Measurements from ENCODE around the gene STX12. TPM values are rescaled to one million over a fixed set of nuclear protein-coding genes. Genes with fewer than 3 reads are reported as not detected.
"Not testable (repeated sequence)": the region's sequence is repeated elsewhere in the genome, so short reads cannot be mapped to it uniquely, and the experiment has no call there.

The STX12 gene
- total RNA-seq, 1 experiment from 2014 or later, result 16.3 TPM

DNA sequence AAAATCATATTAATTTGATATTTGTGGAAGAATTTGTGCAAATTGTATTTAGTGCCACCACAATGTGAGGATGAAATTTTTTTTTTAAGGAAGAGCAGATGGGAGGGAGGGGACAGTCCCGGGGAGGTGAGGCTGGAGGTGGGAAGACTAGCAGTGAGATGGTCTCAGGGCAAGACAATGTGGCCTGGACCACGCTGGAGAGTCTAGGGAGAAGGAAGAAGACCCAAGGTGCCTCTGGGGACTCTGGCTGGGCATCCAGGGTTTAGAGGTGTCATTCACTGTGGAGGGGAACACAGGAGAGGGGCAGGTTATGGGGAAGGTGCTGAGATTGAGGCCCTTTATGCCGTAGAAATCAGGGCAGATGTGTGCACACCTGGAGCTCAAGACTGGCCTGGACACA is 89.0 kb downstream of the STX12 start:
- Histone ChIP-seq H3K36me3 (replicated peaks; ENCODE audit: control insufficient read depth, insufficient read depth, low read length) (no peaks in the 10 kb centered on the region), H3K27me3 (ENCODE audit: control insufficient read depth, insufficient read depth, low read length) (no peaks in the 10 kb centered on the region), H3K4me3 (ENCODE audit: insufficient read depth, low read depth, low read length) (no peak overlapping the region)
- no peak for DNase-seq

DNA sequence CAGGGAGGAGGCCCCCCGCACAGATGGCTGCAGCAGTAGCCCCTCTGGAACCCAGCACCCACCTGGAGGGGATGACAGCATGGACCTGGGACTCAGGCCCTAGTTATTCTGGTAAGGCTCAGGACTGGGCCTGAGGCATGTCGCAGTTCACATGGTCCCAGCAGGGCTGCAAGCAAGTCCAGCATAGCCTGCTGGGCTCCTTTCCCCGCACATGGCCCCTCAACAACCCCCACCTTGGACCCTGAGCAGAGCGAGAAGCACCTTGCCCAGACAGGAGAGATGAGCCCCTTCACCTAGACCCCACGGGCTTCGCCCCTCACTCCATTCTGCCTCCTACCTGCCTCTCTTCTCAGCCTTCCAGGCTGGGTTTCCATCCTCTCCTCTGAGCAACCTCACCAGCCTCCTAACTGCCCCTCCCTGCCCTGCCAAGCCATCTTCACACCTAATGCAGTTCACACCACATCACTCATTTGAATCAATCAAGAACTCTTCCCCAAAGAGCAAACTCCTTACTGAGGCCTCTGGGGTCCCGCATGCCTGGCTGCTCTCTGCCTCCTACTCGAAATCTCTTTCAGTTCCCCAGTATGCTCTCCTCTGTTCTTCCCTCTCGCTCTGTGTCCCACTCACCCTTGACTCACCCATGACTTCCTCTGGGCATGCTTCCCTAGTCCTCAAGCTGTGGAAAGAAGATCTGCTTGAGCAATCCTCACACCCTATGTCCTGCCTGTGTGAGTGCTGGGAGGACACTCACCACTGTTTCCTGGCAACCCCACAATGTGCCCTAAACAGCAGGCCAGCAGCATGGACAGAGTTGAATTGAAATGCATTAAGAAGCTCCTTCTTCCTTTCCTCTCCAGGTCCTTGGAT is 89.9 kb downstream of the STX12 start:
- no peaks in the 10 kb centered on the region for H3K36me3 ChIP-seq (replicated peaks; ENCODE audit: control insufficient read depth, insufficient read depth, low read length)
- H3K27me3 ChIP-seq (ENCODE audit: control insufficient read depth, insufficient read depth, low read length), result no peaks in the 10 kb centered on the region
- no peak for DNase-seq
- no peak overlapping the region for H3K4me3 ChIP-seq (ENCODE audit: insufficient read depth, low read depth, low read length)

DNA sequence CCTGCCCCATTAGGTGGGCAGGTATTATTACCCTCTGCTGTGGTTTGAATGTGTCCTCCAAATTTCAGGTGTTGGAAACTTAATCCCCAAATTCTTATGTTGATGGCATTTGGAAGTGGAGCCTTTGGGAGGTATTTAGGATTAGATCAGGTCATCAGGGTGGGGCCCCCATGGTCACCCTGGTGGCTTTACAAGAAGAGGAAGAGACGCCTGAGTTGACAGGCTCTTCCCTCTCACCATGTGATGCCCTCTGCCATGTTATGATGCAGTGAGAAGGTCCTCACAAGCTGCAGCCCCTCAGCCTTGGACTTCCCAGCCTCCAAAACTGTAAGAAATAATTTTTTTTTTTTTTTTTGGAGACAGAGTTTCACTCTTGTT is 90.5 kb downstream of the STX12 start:
- no peak for DNase-seq
- no peaks in the 10 kb centered on the region for H3K36me3 ChIP-seq (replicated peaks; ENCODE audit: control insufficient read depth, insufficient read depth, low read length)
- no peaks in the 10 kb centered on the region for H3K27me3 ChIP-seq (ENCODE audit: control insufficient read depth, insufficient read depth, low read length)
- no peak overlapping the region for H3K4me3 ChIP-seq (ENCODE audit: insufficient read depth, low read depth, low read length)

DNA sequence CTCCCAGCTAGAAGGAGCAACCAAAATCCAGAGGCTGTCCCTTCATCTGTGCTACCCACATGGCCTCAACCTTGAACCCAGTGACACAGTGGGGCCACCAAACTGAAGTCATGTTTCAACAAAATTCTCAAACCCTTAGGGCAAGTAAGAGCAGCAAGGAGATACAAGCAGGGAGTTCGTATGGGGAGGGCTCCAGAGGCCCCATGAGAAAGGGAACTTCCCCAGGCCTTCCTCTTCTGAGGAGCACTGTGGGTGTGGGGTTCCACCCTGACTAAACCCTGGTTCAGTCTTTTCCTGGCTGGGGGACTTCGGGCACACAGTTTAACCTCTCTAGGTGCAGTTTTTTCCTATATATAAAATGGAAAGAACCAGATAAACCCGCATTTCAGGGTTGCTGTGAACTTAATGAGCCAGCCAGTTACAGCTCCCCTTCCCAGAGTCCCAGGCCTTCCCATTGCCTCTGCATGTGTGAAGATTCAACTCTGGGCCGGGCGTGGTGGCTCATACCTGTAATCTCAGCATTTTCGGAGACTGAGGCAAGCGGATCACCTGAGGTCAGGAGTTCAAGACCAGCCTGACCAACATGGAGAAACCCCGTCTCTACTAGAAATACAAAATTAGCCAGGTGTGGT is 91.4 kb downstream of the STX12 start:
- Histone ChIP-seq H3K36me3 (replicated peaks; ENCODE audit: control insufficient read depth, insufficient read depth, low read length) (no peaks in the 10 kb centered on the region), H3K4me3 (ENCODE audit: insufficient read depth, low read depth, low read length) (no peak overlapping the region), H3K27me3 (ENCODE audit: control insufficient read depth, insufficient read depth, low read length) (no peaks in the 10 kb centered on the region)
- no peak for DNase-seq

DNA sequence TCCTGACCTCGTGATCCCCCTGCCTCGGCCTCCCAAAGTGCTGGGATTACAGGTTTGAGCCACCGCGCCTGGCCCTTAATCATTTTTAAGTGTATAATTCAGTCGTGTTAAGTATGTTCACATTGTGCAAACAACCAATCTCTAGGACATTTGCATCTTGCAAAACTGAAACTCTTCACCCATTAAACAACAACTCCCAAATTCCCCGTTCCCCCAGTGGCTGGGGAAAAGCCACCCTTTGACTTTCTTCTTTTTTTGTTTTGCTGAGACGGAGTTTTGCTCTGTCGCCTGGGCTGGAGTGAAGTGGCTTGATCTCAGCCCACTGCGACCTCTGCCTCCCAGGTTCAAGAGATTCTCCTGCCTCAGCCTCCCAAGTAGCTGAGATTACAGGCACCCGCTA is 92.8 kb downstream of the STX12 start:
- no peaks in the 10 kb centered on the region for H3K27me3 ChIP-seq (ENCODE audit: control insufficient read depth, insufficient read depth, low read length)
- no peak for DNase-seq
- no peaks in the 10 kb centered on the region for H3K36me3 ChIP-seq (replicated peaks; ENCODE audit: control insufficient read depth, insufficient read depth, low read length)
- no peak overlapping the region for H3K4me3 ChIP-seq (ENCODE audit: insufficient read depth, low read depth, low read length)

DNA sequence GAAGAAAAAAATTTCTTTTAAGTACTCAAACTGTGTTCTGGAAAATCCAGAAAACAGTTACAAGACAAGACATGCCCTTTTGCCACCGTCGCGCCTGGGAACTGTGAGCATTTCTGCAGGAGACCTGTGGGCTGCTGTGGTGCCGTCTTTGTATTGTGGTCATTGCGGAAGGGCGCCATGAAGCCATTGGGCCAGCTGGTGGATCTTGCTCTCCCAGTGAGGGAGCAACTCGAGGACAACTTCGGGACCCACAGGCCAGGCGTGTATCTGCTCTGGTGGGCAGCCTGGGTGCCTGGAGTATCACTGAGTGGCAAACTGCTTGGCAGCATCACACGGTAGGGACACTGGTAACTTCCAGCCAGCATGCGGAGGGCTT is 95.5 kb downstream of the STX12 start:
- no peak for DNase-seq
- peaks cover 12% of the 10 kb centered on the region; the same call in 1 of the 2 replicates for H3K27me3 ChIP-seq (ENCODE audit: control insufficient read depth, insufficient read depth, low read length)

DNA sequence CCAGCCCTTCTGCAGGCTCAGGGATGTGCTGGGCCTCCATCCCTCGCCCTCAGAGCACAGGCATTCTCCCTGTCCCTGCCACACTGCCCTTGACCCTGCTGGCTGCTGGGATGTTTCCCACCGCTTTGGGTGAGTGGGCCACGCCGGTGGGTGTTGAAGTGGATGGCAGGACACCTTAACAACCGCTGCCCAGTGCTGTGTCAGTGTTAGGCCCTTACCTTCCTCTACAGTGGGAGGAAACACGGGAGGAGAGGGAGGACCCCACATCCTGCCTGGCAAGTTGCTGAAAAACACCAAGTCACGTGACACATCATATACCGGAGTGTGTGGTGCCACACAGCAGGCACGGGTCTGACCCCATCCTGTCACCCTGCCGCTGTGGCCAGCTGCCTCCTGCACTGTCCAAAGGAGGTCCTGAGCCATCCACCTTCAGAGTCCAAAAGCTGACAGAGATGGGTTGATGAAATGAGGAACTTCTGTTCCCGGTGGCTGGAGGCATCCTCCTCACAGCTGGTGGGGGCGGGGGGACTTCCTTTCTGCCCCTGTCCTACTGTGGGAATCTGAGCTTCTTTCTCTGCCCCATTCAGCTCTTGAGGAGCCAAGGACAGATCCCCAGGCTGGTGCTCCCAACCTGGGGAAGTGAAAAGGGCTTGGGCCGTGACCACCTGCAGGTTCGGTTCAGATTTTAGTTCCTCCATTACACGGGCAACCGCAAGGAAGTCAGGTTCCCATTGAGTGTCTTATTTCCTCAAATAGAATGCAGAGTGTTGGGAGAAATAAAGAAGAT is 96.1 kb downstream of the STX12 start:
- Histone ChIP-seq H3K4me3 (ENCODE audit: insufficient read depth, low read depth, low read length) (no peak overlapping the region), H3K36me3 (replicated peaks; ENCODE audit: control insufficient read depth, insufficient read depth, low read length) (no peaks in the 10 kb centered on the region), H3K27me3 (ENCODE audit: control insufficient read depth, insufficient read depth, low read length) (peaks cover 12% of the 10 kb centered on the region; the same call in 1 of the 2 replicates)
- peak; percentile 64 for DNase-seq

More for the DNA sequence above, 95.5 kb downstream of the STX12 start:
- no peaks in the 10 kb centered on the region for H3K36me3 ChIP-seq (replicated peaks; ENCODE audit: control insufficient read depth, insufficient read depth, low read length)
- H3K4me3 ChIP-seq (ENCODE audit: insufficient read depth, low read depth, low read length), result no peak overlapping the region

DNA sequence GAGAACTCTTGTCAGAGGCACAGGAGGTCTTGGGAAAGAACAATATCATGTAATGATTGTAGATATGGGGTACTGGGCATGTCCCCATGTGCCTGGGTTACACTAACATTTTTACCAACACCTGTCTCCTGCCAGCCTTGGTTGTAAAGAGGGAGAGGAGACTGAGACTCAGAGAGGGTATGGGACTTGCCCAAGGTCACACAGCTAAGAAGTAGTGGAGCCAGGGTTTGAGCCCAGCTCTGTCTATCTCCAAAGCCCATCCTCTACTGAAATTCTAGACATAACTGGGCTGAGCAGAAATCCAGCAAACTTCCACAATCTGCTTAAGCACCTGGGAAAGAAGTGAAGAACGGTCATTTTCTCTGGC is 96.7 kb downstream of the STX12 start:
- peaks cover 12% of the 10 kb centered on the region; the same call in 1 of the 2 replicates for H3K27me3 ChIP-seq (ENCODE audit: control insufficient read depth, insufficient read depth, low read length)
- no peaks in the 10 kb centered on the region for H3K36me3 ChIP-seq (replicated peaks; ENCODE audit: control insufficient read depth, insufficient read depth, low read length)
- H3K4me3 ChIP-seq (ENCODE audit: insufficient read depth, low read depth, low read length), result no peak overlapping the region
- no peak for DNase-seq

DNA sequence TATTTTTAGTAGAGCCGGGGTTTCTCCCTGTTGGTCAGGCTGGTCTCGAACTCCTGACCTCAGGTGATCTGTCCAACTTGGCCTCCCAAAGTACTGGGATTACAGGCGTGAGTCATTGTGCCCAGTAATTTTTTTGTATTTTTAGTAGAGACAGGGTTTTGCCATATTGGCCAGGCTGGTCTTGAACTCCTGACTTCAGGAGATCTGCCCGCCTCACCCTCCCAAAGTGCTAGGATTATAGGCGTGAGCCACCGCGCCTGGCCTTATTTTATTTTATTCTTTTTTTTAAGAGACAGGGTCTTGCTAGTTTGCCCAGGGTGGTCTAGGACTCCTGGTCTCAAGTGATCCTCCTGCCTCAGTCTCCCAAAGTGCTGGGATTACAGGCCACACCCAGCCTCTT is 98.1 kb downstream of the STX12 start:
- not testable (repeated sequence) for DNase-seq

DNA sequence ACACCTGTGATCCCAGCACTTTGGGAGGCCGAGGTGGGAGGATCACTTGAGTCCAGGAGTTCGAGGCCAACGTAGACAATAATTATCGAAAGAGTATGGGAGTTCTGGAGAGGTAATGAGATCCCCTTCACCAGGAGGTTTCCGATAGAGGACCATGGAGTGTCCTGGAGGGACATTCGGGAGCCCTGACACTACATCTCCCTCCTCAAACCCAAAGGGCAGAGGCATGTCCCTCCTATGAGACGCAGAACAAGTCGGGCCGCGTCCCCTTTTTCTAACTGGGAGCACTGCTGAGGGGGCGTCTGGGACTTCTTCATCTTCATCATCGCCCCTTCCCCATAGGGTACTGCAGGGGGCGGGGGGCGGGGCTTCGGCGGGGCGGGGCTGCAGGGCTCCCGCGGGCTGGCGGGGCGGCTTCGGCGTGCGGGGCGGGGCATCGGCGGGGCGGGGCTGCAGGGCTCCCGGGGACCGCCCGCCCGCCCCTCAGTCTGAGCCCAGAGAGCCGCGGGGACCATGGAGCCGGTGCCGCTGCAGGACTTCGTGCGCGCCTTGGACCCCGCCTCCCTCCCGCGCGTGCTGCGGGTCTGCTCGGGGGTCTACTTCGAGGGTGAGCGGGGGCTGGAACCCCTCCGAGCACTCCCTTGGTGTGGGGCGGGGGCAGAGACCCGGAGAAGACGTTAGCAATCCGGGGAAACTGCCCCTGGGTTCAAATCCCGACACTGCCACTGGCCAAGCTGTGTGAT is 99.2 kb downstream of the STX12 start, which contains the start of gene THEMIS2:
THEMIS2 (plus strand) TSS at position 486 of the 743 bp plus-strand sequence; CDS start at position 514, 28 bp downstream.
- Histone ChIP-seq H3K4me3 (ENCODE audit: insufficient read depth, low read depth, low read length) (peak within 1 kb of the TSS; percentile 81), H3K36me3 (replicated peaks; ENCODE audit: control insufficient read depth, insufficient read depth, low read length) (no peaks in the 10 kb centered on the region; the same call in 1 of the 2 replicates), H3K27me3 (ENCODE audit: control insufficient read depth, insufficient read depth, low read length) (peaks cover 12% of the 10 kb centered on the region; the same call in 1 of the 2 replicates)
- DNase-seq, result peak; percentile 99

More for the DNA sequence above, 98.1 kb downstream of the STX12 start:
- peaks cover 12% of the 10 kb centered on the region; the same call in 1 of the 2 replicates for H3K27me3 ChIP-seq (ENCODE audit: control insufficient read depth, insufficient read depth, low read length)
- H3K36me3 ChIP-seq (replicated peaks; ENCODE audit: control insufficient read depth, insufficient read depth, low read length); H3K4me3 ChIP-seq (ENCODE audit: insufficient read depth, low read depth, low read length): not testable (repeated sequence)

DNA sequence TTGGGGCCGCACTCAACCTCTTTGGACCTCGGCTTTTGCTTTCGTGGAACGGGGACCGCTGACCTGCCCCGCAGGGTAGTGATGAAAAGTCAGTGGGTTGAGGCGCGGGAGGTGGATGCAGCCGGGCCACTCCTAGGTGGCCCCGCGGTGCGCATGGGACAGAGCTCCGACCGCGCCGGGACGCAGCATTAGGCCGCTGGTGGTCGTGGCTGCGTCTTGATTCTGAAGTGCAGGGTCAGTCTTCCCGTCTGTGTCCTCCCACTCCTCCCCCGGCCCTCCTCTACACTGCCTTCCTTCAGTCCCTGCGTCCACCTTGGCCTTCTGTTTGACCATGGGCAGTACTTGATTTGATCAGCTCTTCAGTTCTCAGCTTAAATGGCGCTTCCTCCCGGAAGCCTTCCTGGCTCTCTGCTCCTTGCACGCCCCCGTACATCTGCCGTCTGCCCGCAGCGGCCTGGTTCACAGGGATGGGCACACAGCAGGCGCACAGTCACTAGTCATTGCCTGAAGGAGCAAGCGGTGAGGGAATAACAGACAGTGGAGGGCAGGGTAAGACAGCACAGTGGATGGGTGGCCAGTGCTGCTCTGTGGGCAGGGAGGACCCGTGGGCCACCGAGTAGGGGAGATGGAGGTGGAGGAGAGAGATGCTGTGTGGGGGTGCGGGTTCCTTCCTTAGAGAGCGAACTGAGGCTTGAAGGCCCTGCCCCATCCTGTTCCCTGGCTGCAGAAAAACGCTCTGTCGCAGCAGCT is 100.0 kb downstream of the STX12 start:
- no peaks in the 10 kb centered on the region; the same call in 1 of the 2 replicates for H3K36me3 ChIP-seq (replicated peaks; ENCODE audit: control insufficient read depth, insufficient read depth, low read length)
- peak overlapping the region; percentile 81 for H3K4me3 ChIP-seq (ENCODE audit: insufficient read depth, low read depth, low read length)
- DNase-seq, result peak; percentile 74
- peaks cover 12% of the 10 kb centered on the region; the same call in 1 of the 2 replicates for H3K27me3 ChIP-seq (ENCODE audit: control insufficient read depth, insufficient read depth, low read length)

DNA sequence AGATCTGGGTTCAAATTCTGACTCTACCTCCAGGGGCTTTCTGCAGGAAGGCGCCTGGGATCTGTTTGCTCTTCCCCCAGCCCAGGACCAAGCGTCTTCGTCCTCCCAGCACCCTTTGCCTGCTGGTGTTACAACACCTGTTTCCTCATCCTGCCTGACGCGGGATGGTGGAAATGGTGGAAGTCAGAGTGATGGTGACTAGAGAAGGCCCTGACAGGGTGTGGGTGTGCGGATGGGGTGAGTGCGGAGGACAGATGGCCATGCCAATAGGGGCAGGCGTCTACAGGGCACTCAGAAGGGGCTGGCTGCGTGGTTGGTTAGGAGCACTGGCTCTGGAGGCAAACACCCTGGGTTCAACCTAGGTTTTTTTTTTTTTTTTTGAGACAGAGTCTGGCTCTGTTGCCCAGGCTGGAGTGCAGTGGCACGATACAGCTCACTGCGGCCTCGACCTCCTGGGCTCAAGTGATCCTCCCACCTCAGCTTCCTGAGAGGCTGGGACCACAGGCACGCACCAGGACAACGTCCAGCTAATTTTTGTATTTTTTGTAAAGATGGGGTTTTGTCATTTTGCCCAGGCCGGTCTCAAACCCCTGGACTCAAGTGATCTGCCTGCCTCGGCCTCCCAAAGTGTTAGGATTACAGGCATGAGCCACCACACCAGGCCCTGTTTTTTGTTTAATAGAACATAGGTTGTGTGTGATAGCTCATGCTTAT is 100.8 kb downstream of the STX12 start:
- no peak overlapping the region for H3K4me3 ChIP-seq (ENCODE audit: insufficient read depth, low read depth, low read length)
- no peaks in the 10 kb centered on the region; the same call in 1 of the 2 replicates for H3K36me3 ChIP-seq (replicated peaks; ENCODE audit: control insufficient read depth, insufficient read depth, low read length)
- peaks cover 12% of the 10 kb centered on the region; the same call in 1 of the 2 replicates for H3K27me3 ChIP-seq (ENCODE audit: control insufficient read depth, insufficient read depth, low read length)
- DNase-seq, result no peak
